Cardiac muscle cell (in vitro differentiated cells and primary cell): ENCODE measurements around the gene RPRML. TPM values are rescaled to one million over a fixed set of nuclear protein-coding genes. Genes with fewer than 3 reads are reported as not detected.
"Not testable (repeated sequence)": the region's sequence is repeated elsewhere in the genome, so short reads cannot be mapped to it uniquely, and the experiment has no call there.

ENCODE experiments used
- DNase-seq, 2 donors: peaks; one replicate each; pipeline versions ENCODE4 v3.0.0 to v3.0.0-alpha.2; 2010 to 2017; ENCODE audit warnings: low read depth in 1 of 2, low spot score in 1 of 2
- H3K27ac ChIP-seq: fragments of 200-600 bp; sonication (generic); 2 replicates; pipeline ENCODE4 v1.5.1; 2016
- H3K27me3 ChIP-seq: fragments of 200-600 bp; sonication (generic); 2 replicates; pipeline ENCODE4 v1.6.0; 2016; ENCODE audit warnings: control low read depth
- H3K36me3 ChIP-seq: fragments of 200-600 bp; sonication (generic); 2 replicates; pipeline ENCODE4 v1.5.1; 2016; ENCODE audit warnings: control low read depth
- H3K4me1 ChIP-seq: fragments of 200-600 bp; sonication (generic); 2 replicates; pipeline ENCODE4 v1.8.1; 2017; ENCODE audit warnings: low read depth, mild to moderate bottlenecking, mixed run types
- H3K4me3 ChIP-seq: fragments of 200-600 bp; sonication (generic); 2 replicates; pipeline ENCODE4 v1.5.1; 2016; ENCODE audit warnings: mild to moderate bottlenecking
- H3K9me3 ChIP-seq: fragments of 200-600 bp; sonication (generic); 2 replicates; pipeline ENCODE4 v1.5.1; 2017; ENCODE audit warnings: low read depth, mild to moderate bottlenecking, control low read depth
- polyA plus RNA-seq: library from polyadenylated mRNA; unstranded; fragments of >200 nt; fragmentation: Nextera tagmentation; extraction: Ambion mirVana; gene quantifications from 2 replicates; pipeline ENCODE4 v1.2.1, GENCODE V29; 2016
- total RNA-seq: library from RNA; depleted of rRNA; stranded (reverse); fragments of >200 nt; gene quantifications from 2 replicates; pipeline ENCODE4 v1.2.3, GENCODE V29; 2016
- TF ChIP-seq, protein P1 (sequence below): IDR thresholded peaks from 2 replicates; pipeline ENCODE4 v1.5.1; 2012; ENCODE audit warnings: low read depth, mild to moderate bottlenecking, low read length

The RPRML gene
- total and polyA plus RNA-seq, 2 experiments from 2014 or later, result not detected

DNA sequence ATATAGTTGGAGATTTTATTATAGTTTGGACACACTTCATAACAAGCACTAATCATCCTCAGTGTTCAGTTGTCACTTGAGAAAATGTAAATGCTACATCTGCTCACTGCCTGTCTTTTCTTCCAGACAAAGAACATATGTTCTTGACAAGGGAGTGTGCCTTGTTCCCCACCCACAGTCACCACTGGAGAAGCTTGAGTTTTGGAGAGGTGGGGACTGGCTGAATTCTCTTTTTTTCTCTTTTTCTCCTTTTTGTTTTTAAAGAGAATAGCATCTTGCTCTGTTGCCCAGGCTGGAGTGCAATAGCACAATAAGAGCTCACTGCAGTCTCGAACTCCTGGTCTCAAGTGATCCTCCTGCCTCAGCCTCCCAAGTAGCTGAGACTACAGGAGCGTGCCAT lies 15.5 kb downstream of the RPRML start:
- no peak for DNase-seq
- no peaks in the 10 kb centered on the region for H3K27me3 ChIP-seq
- no peaks in the 10 kb centered on the region for H3K9me3 ChIP-seq
- H3K36me3 ChIP-seq, result no peaks in the 10 kb centered on the region
- no peak overlapping the region for H3K4me3 ChIP-seq
- no peak overlapping the region for H3K27ac ChIP-seq
- TF ChIP-seq, protein P1, sequence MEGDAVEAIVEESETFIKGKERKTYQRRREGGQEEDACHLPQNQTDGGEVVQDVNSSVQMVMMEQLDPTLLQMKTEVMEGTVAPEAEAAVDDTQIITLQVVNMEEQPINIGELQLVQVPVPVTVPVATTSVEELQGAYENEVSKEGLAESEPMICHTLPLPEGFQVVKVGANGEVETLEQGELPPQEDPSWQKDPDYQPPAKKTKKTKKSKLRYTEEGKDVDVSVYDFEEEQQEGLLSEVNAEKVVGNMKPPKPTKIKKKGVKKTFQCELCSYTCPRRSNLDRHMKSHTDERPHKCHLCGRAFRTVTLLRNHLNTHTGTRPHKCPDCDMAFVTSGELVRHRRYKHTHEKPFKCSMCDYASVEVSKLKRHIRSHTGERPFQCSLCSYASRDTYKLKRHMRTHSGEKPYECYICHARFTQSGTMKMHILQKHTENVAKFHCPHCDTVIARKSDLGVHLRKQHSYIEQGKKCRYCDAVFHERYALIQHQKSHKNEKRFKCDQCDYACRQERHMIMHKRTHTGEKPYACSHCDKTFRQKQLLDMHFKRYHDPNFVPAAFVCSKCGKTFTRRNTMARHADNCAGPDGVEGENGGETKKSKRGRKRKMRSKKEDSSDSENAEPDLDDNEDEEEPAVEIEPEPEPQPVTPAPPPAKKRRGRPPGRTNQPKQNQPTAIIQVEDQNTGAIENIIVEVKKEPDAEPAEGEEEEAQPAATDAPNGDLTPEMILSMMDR, result no peak
- no peaks in the 10 kb centered on the region for H3K4me1 ChIP-seq

GRCh38 chr17:46962374-46962790 lies 16.7 kb downstream of the RPRML start:
- H3K4me1 ChIP-seq, result no peaks in the 10 kb centered on the region
- H3K9me3 ChIP-seq, result no peaks in the 10 kb centered on the region
- H3K27me3 ChIP-seq, result no peaks in the 10 kb centered on the region
- DNase-seq, result peak in 1 of 2 donors; percentile 90
- H3K4me3 ChIP-seq, result no peak overlapping the region
- TF ChIP-seq, protein P1, result no peak
- no peak overlapping the region for H3K27ac ChIP-seq
- H3K36me3 ChIP-seq, result no peaks in the 10 kb centered on the region

GRCh38 chr17:46960152-46960551 lies 18.9 kb downstream of the RPRML start:
- no peak overlapping the region for H3K4me3 ChIP-seq
- DNase-seq, result no peak
- H3K27ac ChIP-seq, result no peak overlapping the region
- TF ChIP-seq, protein P1, result no peak
- H3K4me1 ChIP-seq, result no peaks in the 10 kb centered on the region
- no peaks in the 10 kb centered on the region for H3K27me3 ChIP-seq
- H3K36me3 ChIP-seq, result no peaks in the 10 kb centered on the region
- no peaks in the 10 kb centered on the region for H3K9me3 ChIP-seq

GRCh38 chr17:46958041-46958591 lies 20.9 kb downstream of the RPRML start:
- H3K9me3 ChIP-seq, result no peaks in the 10 kb centered on the region
- no peaks in the 10 kb centered on the region for H3K36me3 ChIP-seq
- no peaks in the 10 kb centered on the region for H3K4me1 ChIP-seq
- no peak overlapping the region for H3K27ac ChIP-seq
- H3K4me3 ChIP-seq, result no peak overlapping the region
- peak in 1 of 2 donors; percentile 57 for DNase-seq
- no peaks in the 10 kb centered on the region for H3K27me3 ChIP-seq
- TF ChIP-seq, protein P1, result no peak

- not testable (repeated sequence) for H3K4me1 ChIP-seq, H3K4me3 ChIP-seq, DNase-seq, H3K36me3 ChIP-seq, H3K9me3 ChIP-seq, H3K27ac ChIP-seq, H3K27me3 ChIP-seq
These were observed 25.9 kb downstream of the RPRML start for GRCh38 chr17:46953191-46953590.

- TF ChIP-seq, protein P1, result no peak
- Histone ChIP-seq H3K27me3 (no peaks in the 10 kb centered on the region), H3K9me3 (no peaks in the 10 kb centered on the region)
These were observed 26.9 kb downstream of the RPRML start for GRCh38 chr17:46952115-46952514.

More at GRCh38 chr17:46952115-46952514, 26.9 kb downstream of the RPRML start:
- H3K36me3 ChIP-seq, result no peaks in the 10 kb centered on the region
- DNase-seq, result no peak
- H3K4me3 ChIP-seq, result no peak overlapping the region
- no peaks in the 10 kb centered on the region for H3K4me1 ChIP-seq
- no peak overlapping the region for H3K27ac ChIP-seq
